GM12875 (cell line): ENCODE results near the gene COL8A1.

Experiments
- H3K4me3 ChIP-seq: one replicate; pipeline ENCODE4 v1.5.1; 2011; ENCODE audit warnings: low read depth, low read length, control low read depth
- TF ChIP-seq, protein P1 (sequence below): IDR thresholded peaks from 2 replicates; pipeline ENCODE4 v1.5.1; 2011; ENCODE audit warnings: low read depth, mild to moderate bottlenecking, control low read depth, inconsistent platforms, low read length, moderate library complexity, borderline replicate concordance; ENCODE audit not compliant: insufficient read depth

COL8A1 gene

DNA sequence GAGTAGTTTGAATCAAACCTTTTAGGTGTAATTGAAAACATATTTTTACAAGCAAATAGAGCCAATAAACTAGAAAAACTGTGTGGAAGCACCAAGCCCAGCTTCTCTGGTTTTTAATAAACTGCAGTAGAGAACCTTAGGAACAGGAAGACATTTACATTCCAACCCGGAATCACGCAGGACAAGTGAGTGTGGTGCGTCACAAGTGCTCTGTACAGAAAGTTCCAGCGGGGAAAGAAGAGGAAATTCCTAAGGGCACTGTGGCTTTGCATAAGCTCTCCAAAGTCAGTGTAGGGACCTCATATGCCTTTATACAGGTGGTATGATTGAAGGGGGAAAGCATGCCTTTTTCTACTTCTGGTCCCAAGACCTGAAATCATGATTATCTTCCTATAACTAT is 21.6 kb downstream of the COL8A1 start:
- no peak overlapping the region for H3K4me3 ChIP-seq
- TF ChIP-seq, protein P1, sequence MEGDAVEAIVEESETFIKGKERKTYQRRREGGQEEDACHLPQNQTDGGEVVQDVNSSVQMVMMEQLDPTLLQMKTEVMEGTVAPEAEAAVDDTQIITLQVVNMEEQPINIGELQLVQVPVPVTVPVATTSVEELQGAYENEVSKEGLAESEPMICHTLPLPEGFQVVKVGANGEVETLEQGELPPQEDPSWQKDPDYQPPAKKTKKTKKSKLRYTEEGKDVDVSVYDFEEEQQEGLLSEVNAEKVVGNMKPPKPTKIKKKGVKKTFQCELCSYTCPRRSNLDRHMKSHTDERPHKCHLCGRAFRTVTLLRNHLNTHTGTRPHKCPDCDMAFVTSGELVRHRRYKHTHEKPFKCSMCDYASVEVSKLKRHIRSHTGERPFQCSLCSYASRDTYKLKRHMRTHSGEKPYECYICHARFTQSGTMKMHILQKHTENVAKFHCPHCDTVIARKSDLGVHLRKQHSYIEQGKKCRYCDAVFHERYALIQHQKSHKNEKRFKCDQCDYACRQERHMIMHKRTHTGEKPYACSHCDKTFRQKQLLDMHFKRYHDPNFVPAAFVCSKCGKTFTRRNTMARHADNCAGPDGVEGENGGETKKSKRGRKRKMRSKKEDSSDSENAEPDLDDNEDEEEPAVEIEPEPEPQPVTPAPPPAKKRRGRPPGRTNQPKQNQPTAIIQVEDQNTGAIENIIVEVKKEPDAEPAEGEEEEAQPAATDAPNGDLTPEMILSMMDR = no peak

GRCh38 chr3:99662838-99663570 is 24.6 kb downstream of the COL8A1 start:
- TF ChIP-seq, protein P1 = no peak
- H3K4me3 ChIP-seq = no peak overlapping the region

DNA sequence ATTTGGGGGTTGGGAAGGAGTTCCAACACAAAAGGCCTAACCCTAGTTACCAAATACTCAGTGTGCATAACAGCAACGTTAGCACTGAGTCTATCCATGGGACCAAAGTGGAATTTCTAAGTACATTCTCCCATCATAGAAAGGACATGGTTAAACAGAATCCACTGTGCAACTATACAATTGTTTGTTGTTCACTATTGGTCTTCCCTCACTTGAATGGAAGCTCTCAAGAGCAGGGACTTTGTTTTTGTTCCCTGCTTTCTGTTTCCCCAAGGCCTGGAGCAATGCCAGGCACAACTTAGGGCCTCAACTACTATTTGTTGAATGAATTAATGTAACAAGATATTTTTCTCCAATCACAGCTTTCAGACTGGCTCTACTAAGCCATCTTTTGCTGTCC is 25.6 kb downstream of the COL8A1 start:
- TF ChIP-seq, protein P1 = no peak

GRCh38 chr3:99665017-99665416 is 26.6 kb downstream of the COL8A1 start:
- TF ChIP-seq, protein P1 = no peak
- H3K4me3 ChIP-seq = no peak overlapping the region

More for the DNA sequence above, 25.6 kb downstream of the COL8A1 start:
- no peak overlapping the region for H3K4me3 ChIP-seq

DNA sequence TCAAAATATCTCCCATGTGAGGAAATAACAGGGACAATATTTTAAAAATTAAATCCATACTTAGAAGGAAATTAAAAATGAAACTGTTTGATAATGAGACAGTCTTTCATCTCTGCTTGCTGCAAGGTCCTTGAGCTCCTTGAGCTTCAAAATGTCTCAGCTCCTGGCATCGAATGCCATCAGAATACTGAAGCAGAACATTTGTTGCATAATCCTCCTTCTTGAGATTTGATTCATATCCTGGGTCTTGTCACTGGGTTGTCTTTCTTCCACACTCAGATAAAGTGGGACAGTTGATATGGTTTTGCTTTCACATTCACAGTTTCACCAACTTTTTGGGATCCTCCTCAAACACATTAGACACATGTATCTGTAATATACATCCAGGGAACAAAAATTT is 27.8 kb downstream of the COL8A1 start:
- H3K4me3 ChIP-seq = no peak overlapping the region
- TF ChIP-seq, protein P1 = no peak

GRCh38 chr3:99668044-99668443 is 29.6 kb downstream of the COL8A1 start:
- TF ChIP-seq, protein P1 = no peak
- no peak overlapping the region for H3K4me3 ChIP-seq

DNA sequence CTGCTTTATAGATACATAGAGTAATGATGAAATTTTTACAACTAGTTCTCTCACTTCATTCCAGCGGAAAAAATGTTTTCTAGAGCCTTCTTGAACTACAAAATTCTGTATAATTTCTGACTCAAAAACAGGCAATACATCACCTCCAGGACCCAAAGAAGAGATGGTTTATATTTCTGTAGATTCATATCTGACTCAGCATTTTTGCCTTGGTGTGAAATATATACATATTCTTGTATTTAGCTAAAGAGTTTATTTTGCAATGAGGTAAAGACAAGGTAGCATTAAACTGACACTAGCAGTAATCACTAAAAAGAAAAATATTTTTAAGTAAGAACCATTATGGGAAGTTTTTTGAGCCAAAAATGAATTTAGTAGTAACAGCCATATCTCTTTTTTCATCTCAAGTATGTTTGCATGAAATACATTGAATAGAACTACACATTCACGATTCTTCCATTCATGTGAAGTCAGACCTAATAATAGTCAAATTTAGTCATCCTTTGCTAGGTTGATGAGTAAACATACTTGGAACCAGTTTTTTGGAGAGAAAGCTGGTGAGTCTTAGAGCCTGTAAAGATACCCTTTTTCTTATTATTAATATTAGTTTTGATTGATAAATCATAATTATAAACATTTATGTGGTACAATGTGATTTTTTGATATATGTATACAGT is 31.6 kb downstream of the COL8A1 start:
- no peak overlapping the region for H3K4me3 ChIP-seq
- TF ChIP-seq, protein P1 = no peak
